ENCODE results near the gene DNASE1L3.

GRCh38 chr3:58254144-58254543 is 43.4 kb upstream of the DNASE1L3 start:
- no peak for TF ChIP-seq EZH2phosphoT487 (IDR thresholded peaks at IDR 0.05; ENCODE audit: insufficient read depth, low read depth)
- TF ChIP-seq EZH2 (IDR thresholded peaks at IDR 0.05; ENCODE audit: insufficient read depth, poor library complexity, severe bottlenecking) = no peak
